HG03378 (cell line): Measurements from ENCODE around the gene DNAI2.
"Not testable (repeated sequence)": the region's sequence is repeated elsewhere in the genome, so short reads cannot be mapped to it uniquely, and the experiment has no call there.

Source experiments
- ATAC-seq: cut with Tn5 transposase; IDR thresholded peaks from one replicate; pipeline ENCODE4 v1.9.1; 2021; ENCODE audit warnings: mild to moderate bottlenecking, moderate library complexity; ENCODE audit not compliant: unreplicated experiment

DNAI2 gene

DNA sequence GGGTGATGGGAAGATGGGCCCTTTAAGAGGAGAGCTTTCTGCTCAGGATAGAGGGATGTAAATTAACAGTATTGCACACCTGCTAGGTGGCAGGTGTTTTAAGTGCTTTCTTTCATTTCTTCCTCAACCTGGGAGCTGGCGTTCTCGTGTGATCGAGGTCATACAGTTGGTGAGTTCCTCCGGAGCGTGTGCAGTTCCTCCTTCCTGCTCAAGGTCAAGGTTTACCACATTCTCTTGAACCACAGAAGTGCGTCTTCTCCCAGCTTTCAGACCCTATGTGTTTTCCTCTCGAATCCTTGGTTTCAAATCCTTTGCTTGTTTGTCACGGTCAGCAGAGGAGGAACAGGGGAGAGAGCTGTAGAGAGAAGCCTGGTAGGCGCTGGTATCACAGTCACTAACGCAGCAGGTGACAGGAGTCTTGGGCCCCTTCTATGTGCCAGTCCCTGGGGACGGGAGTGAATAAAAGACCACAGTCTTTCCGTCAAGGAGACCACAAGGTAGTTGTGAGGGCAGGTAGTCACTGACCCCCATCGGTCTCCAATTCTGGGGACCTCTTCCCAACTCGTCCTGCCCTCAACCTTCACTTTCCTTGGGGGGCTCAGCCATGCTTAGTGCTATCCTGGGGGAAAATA lies 791 bp downstream of the DNAI2 start:
- ATAC-seq: no peak

DNA sequence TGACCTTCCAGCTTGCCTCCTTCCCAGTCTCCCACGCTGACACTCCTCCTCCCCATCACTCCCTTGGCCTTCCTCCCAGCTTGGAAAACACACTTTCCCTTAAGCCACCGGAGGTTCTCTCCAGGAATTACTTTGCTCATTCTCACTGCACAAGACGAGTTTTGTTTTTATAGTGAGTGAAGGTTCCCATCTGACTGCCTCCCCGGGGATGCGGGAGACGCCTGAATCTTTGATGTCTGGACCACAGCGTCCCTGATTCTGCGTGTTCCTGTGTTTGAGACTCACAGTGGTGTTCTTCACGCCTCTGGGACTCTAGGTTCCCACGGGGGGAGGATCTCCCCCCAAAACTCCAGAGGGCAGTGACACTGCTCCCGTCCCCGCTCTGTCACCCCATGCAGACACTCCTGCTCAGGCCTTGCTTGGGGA lies 2.0 kb downstream of the DNAI2 start:
- ATAC-seq: no peak

DNA sequence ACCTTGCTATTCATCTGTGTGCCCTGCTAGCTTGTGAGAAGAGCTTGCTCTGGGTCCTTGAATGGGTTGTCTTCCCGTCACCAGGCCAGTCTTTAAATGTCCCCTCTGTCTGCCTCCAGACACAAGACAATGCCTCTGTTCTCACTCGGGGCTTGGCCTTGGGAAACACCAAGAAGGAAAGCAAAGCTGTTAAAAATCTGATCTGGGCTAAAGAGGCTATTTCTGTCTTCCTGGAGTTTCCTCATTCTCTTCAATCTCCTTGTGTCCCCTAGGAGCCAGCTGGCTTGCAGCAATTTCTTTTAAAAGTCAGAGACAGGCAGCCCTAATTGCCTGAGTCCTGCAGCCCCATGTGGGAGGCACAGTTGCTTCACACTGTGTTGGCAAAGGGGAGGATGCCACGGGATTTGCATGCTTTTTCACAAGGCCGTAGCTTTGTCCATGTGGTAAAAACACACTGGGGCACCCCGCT lies 2.5 kb downstream of the DNAI2 start:
- no peak for ATAC-seq

DNA sequence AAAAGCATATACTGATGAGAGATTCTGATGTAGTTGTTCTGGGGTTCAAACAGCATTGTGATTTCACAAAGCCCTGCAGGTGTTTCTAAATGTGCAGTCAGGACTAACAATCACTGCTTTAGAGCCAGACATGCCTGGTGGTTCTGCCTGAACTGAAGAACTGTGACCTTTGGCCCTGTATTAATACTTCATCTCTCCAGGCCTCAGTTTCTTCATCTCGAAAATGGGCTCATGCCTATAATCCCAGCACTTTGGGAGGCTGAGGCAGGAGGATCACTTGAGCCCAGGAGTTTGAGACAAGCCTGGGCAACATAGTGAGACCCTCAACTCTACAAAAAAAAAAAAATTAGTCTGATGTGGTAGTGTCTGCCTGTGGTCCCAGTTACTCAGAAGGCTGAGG lies 3.9 kb downstream of the DNAI2 start:
- ATAC-seq: no peak

DNA sequence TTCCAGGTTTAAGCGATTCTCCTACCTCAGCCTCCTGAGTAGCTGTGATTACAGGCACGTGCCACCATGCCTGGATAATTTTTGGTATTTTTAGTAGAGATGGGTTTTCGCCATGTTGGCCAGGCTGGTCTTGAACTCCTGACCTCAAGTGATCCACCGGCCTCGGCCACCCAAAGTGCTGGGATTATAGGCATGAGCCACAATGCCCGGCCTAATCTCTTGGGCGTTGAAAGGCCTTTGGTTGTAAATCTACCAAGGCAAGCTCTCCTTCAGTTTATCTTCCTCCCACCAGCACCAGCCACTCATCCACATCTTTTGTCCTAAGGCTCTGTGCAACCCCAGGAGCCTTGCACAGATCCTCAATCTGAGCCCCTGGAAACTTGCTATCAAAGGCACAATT lies 5.6 kb downstream of the DNAI2 start:
- ATAC-seq: not testable (repeated sequence)

DNA sequence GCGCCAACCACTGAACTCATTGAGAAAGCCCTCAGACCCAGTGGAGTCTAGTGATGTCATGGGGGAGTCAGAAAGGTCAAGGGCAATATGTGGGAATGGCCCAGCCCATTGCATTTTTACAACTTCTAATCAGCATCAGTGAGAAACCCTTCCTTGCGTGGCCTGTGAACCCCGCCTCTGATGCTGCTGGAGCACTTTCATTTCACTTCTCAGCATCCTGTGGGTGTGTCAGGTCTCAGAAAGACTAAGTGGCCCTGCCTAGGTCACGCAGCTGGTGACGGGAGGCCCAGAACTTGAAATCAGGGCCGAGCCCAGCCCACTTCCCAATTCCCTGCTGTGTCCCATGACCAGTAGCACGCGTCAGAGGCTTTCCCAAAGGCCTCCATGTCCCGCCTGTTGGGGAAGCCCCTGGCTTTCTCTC lies 6.1 kb downstream of the DNAI2 start:
- ATAC-seq: peak; percentile 48

DNA sequence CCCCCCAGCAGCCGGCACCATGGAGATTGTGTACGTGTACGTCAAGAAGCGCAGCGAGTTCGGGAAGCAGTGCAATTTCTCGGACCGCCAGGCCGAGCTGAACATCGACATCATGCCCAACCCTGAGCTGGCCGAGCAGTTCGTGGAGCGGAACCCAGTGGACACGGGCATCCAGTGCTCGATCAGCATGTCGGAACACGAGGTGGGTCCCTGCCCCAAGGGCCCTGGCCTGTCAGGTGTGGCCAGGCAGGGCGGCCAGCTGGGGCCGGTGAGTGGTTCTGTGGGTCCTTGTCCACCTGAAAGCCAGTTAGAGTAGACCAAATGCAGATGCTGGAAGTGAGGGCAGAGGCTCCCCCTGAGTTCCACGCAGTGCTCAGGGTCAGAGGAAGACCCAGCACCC lies 7.8 kb downstream of the DNAI2 start:
- no peak for ATAC-seq

DNA sequence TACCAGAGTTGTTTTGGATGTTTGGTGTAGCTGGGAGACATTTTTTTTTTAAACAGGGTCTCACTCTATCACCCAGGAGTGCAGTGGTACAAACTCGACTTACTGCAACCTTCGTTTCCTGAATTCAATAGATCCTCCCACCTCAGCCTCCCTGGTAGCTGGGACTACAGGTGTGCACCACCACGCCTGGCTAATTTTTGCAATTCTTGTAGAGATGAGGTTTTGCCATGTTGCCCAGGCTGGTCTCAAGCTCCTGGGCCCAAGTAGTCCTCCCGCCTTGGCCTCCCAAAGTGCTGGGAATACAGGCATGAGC lies 8.2 kb downstream of the DNAI2 start:
- not testable (repeated sequence) for ATAC-seq

DNA sequence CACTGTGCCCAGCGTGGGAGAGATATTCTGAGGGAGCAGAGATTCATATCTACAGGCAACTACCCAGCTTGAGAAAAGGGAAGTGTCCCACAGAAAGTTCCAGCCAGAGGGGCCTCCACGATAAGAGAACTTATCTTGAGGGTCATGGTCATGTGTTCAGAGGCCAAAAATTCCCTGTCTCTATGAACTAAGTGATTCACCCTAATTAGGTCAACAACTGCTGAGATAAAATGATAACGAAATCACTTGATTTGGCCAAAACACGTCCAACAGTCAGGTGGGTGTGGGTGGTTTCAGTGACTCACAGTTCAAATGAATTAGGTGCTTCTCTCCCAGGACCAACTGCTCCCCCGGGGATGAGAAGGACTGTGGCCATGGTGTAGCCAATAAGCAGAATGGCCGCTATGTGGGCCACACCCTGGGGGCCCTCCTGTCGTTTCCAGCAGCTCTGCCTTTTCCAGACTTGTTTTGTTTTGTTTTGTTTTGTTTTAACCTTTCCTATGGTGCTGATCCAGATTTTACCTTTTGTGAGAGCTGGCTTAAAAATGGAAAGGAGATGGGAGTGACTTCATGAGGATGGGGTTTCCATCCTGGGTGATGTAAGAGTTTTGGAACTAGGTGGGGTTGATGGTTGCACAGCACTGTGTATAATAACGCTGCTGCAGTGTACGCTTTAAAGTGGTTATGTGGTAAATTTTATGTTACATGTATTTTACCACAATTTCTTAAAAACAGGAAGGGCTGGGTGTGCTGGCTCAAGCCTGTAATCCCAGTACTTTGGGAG lies 8.7 kb downstream of the DNAI2 start:
- no peak for ATAC-seq

DNA sequence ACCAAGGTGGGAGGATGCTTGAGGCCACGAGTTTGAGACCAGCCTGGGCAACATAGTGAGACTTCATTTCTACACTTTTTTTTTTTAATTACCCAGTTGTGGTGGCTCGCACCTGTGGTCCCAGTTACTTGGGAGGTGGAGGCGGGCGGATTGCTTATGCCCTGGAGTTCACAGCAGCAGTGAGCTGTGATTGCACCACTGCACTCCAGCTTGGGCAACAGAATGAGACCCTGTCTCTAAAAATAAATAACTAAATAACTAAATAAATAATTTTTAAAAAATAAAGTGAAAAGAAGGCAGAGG lies 9.3 kb downstream of the DNAI2 start:
- ATAC-seq: no peak

DNA sequence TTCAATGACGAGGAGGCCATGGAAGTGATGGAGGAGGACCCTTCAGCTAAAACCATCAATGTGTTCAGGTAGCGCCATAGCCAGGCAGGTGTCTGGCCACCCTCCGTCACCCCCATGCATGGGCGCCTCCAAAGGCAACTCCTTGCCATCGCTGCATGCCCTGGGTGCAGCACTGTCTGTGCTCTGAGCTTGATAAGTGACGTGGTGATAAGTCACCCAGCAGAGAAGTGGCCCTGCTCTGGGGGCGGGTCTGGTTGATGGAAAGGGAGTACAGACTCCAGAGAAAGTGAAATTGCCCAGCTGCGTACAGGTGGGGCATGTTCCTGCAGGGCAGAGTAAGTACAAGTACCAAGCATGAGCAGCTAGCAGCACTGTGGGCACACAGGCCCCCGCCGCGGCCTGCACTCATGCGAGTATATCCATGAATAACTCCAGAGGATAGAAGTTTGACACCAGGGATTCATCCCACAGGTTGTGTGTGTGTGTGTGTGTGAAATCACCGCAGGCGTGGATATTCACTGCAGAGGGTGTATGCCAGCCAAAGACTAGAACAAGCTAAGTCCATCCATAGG lies 13.1 kb downstream of the DNAI2 start:
- no peak for ATAC-seq

DNA sequence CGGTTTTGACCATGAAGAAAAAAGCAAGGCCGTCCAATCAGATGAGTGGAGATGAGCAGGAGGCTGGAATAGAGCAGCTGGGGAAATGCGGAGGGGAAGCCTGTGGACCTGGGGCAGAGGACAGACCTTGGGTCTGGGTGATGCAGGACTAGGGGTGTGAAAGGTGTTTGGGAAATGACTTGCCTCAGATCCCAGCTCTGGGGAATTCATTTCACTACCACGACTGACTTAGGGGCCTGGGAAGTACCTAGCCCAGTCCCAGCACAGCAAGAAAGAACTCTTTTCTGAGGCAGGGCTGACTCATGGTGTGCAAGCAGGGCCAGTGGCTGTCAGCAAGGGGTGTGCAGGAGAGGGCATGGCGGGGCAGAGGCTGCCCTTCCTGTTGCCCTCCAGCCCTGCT lies 14.8 kb downstream of the DNAI2 start:
- no peak for ATAC-seq

DNA sequence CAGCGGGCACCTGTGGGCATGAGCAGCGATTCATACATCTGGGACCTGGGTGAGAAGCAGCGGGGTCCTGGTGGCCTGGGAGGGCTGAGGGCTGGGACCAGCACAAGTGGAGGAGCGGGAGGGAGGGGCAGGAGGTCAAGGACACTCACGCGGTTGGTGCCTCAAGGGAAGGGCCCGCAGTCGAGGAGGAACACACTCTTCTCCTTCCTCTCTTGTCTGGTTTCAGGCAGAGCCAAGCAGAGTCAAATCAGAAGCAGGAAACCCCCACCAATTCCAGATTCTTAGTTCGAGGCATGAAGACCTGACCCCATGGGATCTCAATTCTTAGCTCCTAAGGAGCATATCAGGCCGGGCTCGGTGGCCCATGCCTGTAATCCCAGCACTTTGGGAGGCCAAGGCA lies 15.7 kb downstream of the DNAI2 start:
- ATAC-seq: no peak

DNA sequence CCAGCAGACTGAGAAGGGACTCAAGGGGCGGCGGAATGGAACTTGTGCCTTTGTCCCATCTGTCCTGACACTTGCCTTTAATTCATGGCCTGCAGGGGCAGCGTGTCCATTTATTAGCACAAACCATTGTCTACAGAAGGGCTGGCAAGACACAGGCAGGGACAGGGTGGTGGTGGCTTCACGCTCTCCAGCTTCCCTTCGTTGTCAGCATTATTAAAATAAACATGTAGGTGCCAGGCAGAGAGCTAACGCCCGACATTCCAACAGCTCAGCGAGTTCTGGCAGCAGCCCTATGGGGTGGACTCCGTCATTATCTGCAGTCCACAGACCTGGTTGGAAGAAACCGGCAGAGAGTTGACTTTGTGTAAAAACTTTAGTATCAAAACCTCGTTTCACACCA lies 16.3 kb downstream of the DNAI2 start:
- no peak for ATAC-seq

DNA sequence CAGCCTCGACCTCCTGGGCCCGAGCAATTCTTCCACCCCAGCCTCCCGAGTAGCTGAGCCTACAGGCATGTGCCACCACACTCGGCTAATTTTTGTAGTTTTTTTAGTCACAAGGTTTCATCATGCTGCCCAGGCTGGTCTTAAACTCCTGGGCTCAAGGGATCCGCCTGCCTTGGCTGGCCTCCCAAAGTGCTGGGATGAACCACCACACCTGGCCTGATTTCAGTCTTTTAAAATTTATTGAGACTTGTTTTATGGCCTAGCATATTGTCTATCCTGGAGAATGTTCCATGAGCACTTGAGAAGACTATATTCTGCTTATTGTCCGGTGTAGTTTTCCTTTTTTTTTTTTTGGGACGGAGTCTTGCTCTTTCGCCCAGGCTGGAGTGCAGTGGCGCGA lies 18.5 kb downstream of the DNAI2 start:
- ATAC-seq: no peak

DNA sequence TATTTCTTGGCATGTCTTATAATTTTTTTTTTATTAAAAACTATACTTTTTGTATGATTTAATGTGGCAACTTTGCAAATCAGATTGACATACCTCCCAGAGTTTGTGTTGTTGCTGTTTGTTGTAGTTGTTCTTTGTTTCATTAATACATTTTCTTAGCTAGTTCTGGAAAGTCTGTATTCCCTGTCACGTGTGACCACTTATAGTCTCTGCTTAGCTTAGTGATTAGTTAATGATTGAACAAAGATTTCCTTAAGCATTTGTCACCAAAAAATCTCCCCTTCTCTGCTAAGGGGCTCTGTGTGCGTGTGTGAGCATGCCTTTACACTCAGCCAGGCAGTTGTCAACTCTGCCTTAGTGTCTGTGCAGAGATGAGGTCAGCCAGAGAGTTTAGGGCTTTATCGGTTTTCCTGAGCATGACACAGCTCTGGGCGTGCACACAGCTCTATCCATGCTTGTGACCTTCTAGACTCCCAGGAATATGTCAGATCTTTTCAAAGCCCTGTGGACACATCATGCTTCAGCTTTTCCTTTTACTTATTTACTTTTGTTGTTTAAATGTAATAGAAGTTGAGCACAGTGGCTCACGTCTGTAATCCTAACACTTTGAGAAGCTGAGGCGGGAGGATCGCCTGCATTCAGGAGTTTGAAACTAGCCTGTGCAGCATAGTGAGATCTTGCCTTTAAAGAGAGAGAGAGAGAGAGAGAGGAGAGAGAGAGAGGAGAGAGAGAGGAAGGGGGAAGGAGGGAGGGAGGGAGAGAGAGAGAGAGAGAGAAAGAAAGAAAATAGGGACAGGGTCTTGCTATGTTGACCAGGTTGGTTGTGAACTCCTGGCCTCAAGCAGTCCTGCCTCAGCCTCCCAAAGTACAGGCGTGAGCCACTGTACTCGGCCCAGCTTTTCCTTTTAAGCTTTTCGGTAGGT lies 21.9 kb downstream of the DNAI2 start:
- ATAC-seq: no peak

DNA sequence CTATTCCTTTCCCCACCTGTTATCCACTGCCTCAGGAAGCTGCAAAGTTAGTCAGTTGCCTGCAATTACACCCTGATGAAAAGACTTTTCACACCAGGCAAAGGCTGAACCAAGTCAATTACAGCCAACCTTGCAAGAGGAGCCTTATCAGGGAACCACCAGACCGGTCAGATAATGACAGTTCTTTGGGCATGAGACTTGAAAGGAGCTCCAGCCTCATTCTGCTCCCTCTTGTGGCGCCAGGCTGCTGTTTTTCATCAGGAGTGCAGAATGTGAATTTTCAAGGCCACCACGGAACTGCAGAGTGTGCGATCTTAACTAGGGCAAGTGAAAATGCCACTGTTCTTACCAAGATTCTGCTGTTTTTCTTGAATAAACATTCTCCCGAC lies 22.5 kb downstream of the DNAI2 start:
- no peak for ATAC-seq

DNA sequence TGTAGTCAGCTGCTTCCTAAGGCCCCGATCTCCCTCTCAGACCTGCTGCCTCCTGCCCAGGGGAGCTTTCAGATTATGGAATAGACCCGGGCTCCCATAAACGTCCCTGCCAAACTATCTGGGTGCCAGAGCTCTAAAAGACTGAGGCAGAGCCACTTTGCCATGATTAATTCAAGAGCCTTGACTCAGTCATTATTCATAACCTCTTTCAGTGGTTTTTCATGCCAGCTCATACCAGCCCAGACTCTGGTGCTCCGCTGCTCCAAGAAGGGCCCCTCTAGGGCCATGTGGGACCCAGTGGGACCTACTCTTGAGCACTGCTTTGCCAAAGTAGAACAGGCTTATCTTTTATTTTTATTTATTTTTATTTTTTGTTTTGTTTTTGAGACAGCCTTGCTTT lies 23.9 kb downstream of the DNAI2 start:
- no peak for ATAC-seq

DNA sequence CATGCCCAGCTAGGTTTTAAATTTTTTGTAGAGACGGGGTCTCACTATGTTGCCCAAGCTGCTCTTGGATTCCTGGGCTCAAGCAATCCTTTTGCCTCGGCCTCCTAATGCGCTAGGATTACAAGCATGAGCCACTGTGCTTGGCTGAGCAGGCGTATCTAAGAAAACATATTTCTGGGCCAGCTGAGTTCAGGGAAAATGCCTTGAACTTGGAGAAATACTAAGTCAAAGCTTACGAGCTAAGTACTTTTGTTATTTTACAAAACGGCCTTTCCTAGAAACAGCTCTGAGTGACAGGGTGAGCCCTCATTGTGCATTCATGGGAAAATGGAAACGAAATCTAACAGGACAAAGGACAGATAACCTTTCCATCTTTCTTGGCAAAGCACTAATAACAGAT lies 24.7 kb downstream of the DNAI2 start:
- ATAC-seq: no peak

DNA sequence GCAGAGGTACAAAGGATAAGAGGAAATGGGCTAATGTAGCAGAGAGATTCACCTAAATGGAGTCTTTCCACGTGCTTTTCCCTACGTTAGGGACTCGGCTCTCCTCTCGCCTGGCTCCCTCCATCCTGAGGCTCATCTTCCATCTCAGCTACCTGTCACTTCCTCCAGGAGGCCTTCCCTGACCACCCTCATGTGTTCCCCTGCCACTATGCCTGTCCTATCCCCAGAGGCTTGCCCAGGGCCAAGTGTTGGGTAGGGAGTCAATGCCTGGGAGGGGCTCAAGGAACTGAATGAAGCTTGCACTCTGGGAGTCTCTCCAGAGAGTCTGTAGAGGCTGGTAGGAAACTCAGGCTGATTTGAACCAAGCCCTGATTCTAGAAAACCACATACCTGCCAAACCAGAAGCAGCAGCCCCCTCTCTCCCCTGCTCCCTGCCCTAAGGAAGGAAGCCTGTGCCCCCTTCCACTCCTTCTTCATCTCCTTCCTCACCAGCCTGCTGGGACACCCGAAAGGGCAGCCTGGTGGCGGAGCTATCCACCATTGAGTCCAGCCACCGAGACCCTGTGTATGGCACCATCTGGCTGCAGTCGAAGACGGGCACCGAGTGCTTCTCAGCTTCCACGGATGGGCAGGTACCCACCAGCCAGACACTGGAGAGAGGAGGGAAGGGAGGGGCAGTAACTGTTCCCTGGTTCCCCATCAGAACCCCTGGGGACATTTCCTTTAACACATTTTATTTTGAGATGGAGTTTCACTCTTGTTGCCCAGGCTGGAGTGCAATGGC lies 25.4 kb downstream of the DNAI2 start:
- ATAC-seq: no peak

DNA sequence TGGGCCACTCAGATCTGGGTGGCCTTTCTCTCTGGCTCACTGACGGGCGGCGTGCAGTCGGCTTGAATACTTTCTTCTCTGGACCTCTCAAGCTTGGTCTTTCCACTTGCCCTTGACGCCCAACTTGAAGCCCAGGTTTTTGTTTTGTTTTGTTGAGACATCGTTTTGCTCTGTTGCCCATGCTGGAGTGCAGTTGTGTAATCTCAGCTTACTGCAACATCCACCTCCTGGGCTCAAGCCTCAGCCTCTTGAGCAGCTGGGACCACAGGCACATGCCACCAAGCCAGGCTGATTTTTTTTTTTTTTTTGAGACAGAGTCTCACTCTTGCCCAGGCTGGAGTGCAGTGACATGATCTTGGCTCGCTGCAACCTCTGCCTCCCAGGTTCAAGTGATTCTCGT lies 29.3 kb downstream of the DNAI2 start:
- no peak for ATAC-seq
